Measurements from ENCODE around the gene BICC1.

The BICC1 gene

GRCh38 chr10:58578366-58578765 lies 65.7 kb downstream of the BICC1 start:
- DNase-seq (ENCODE audit: low read depth), result no peak
- TF ChIP-seq MYC (IDR thresholded peaks at IDR 0.05; ENCODE audit: low read depth, low read length) (no peak), CTCF (IDR thresholded peaks at IDR 0.05; ENCODE audit: low read depth, low read length) (no peak), MAX (IDR thresholded peaks at IDR 0.05; ENCODE audit: low read depth, low read length) (no peak), POLR2A (IDR thresholded peaks at IDR 0.05; ENCODE audit: extremely low read depth, insufficient read length) (no peak)
- no peak overlapping the region for H3K4me3 ChIP-seq (ENCODE audit: low read depth, low read length)

GRCh38 chr10:58579011-58579655 lies 66.5 kb downstream of the BICC1 start:
- TF ChIP-seq CTCF (IDR thresholded peaks at IDR 0.05; ENCODE audit: low read depth, low read length) (no peak), MAX (IDR thresholded peaks at IDR 0.05; ENCODE audit: low read depth, low read length) (no peak), MYC (IDR thresholded peaks at IDR 0.05; ENCODE audit: low read depth, low read length) (no peak), POLR2A (IDR thresholded peaks at IDR 0.05; ENCODE audit: extremely low read depth, insufficient read length) (no peak)
- DNase-seq (ENCODE audit: low read depth), result no peak

DNA sequence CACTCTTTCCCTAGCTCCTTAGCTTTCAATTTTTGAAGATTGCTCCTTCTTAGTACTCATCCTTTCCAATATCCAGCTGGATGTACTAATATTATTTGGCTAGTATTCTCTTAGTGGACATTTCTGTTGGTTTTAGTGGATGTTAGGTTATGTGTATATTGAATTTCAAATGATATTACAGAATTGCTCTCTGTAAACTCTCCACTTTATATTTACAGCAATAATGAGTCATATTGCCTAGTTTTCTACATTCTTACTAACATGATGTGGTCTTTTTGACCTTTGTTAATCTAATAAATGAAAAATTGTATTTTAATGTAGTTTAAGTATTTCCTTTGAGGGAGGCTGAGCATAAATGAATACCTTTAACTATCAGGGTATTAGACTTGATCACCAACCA lies 69.4 kb downstream of the BICC1 start:
- no peak overlapping the region for H3K4me3 ChIP-seq (ENCODE audit: low read depth, low read length)
- DNase-seq (ENCODE audit: low read depth), result no peak
- no peak for TF ChIP-seq MAX (IDR thresholded peaks at IDR 0.05; ENCODE audit: low read depth, low read length)
- TF ChIP-seq MYC (IDR thresholded peaks at IDR 0.05; ENCODE audit: low read depth, low read length), result no peak
- no peak for TF ChIP-seq POLR2A (IDR thresholded peaks at IDR 0.05; ENCODE audit: extremely low read depth, insufficient read length)
- no peak for TF ChIP-seq CTCF (IDR thresholded peaks at IDR 0.05; ENCODE audit: low read depth, low read length)

More at GRCh38 chr10:58579011-58579655, 66.5 kb downstream of the BICC1 start:
- H3K4me3 ChIP-seq (ENCODE audit: low read depth, low read length), result no peak overlapping the region

DNA sequence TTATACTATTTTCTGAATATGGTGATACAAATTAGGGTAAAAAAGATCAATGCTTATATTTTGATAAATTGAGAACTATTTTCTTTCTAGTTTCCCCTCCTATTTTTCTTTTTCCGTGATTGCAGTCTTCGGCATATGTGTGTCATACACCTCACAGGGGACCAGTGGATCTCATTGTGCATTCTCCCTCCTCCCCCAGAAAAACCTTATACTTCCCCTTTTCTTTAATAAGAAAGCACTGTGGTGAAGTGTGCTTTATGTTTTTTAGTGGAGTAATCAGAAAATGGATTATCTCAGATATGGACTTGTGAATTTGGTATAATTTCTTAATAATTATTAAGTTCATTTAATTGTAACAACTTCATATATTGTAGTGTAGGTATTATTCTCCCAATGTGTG lies 72.8 kb downstream of the BICC1 start:
- DNase-seq (ENCODE audit: low read depth), result peak; percentile 53
- H3K4me3 ChIP-seq (ENCODE audit: low read depth, low read length), result no peak overlapping the region
- TF ChIP-seq MYC (IDR thresholded peaks at IDR 0.05; ENCODE audit: low read depth, low read length), result no peak
- no peak for TF ChIP-seq CTCF (IDR thresholded peaks at IDR 0.05; ENCODE audit: low read depth, low read length)
- no peak for TF ChIP-seq MAX (IDR thresholded peaks at IDR 0.05; ENCODE audit: low read depth, low read length)
- TF ChIP-seq POLR2A (IDR thresholded peaks at IDR 0.05; ENCODE audit: extremely low read depth, insufficient read length), result no peak

GRCh38 chr10:58586282-58587245 lies 73.9 kb downstream of the BICC1 start:
- DNase-seq (ENCODE audit: low read depth), result no peak
- TF ChIP-seq POLR2A (IDR thresholded peaks at IDR 0.05; ENCODE audit: extremely low read depth, insufficient read length) (no peak), MYC (IDR thresholded peaks at IDR 0.05; ENCODE audit: low read depth, low read length) (no peak), CTCF (IDR thresholded peaks at IDR 0.05; ENCODE audit: low read depth, low read length) (no peak), MAX (IDR thresholded peaks at IDR 0.05; ENCODE audit: low read depth, low read length) (no peak)
- H3K4me3 ChIP-seq (ENCODE audit: low read depth, low read length), result no peak overlapping the region
